Fibroblast of lung (primary cell): ENCODE results near the gene CHKA.

Source experiments
- EZH2 ChIP-seq: IDR thresholded peaks from 2 replicates; pipeline ENCODE4 v1.5.1; 2012; ENCODE audit warnings: low read length, control low read depth, mild to moderate bottlenecking; ENCODE audit errors: missing control alignments
- TF ChIP-seq, protein P1 (sequence below), 2 donors: IDR thresholded peaks in 1 of 2; conservative IDR thresholded peaks in 1 of 2; 1 replicate in 1 of 2; 2 replicates in 1 of 2; pipeline ENCODE4 v1.5.1; 2011 to 2012; ENCODE audit warnings: low read length in 2 of 2, control low read depth in 1 of 2, inconsistent platforms in 1 of 2, low read depth in 1 of 2, mild to moderate bottlenecking in 1 of 2

DNA sequence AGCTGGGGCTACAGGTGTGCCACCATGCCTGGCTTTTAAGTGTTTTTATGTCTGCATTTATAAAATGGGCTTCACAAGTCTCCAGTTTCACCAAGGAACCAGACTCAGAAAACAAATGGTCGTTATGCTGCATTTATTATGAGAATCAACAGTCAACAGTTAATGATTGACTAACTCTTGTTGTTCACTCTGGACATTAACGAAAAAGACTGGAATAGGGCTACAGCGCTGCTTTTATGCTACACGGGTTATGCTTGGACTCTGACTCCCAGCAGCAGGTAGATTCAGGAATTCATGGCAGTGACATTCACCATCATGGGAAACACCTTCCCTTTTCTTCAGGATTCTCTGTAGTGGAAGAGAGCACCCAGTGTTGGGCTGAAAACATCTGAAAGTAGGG lies 44.4 kb upstream of the CHKA start:
- TF ChIP-seq, protein P1, sequence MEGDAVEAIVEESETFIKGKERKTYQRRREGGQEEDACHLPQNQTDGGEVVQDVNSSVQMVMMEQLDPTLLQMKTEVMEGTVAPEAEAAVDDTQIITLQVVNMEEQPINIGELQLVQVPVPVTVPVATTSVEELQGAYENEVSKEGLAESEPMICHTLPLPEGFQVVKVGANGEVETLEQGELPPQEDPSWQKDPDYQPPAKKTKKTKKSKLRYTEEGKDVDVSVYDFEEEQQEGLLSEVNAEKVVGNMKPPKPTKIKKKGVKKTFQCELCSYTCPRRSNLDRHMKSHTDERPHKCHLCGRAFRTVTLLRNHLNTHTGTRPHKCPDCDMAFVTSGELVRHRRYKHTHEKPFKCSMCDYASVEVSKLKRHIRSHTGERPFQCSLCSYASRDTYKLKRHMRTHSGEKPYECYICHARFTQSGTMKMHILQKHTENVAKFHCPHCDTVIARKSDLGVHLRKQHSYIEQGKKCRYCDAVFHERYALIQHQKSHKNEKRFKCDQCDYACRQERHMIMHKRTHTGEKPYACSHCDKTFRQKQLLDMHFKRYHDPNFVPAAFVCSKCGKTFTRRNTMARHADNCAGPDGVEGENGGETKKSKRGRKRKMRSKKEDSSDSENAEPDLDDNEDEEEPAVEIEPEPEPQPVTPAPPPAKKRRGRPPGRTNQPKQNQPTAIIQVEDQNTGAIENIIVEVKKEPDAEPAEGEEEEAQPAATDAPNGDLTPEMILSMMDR (conservative IDR thresholded peaks at IDR 0.05 in 1 of 2, IDR thresholded peaks at IDR 0.05 in 1 of 2; ENCODE audit: low read depth in 1 of 2, low read length in 2 of 2) = no peak
- no peak for TF ChIP-seq EZH2
